Kidney (tissue), 14 donors: ENCODE data around the gene PKD1. TPM values are rescaled to one million over a fixed set of nuclear protein-coding genes. Genes with fewer than 3 reads are reported as not detected.

Source experiments
- DNase-seq, 5 donors: peaks; one replicate each; pipeline ENCODE4 v3.0.0-alpha.2; 2013 to 2020
- FAIRE-seq: peaks from 2 replicates; lab custom pipeline; 2012; peaks lifted over from hg19 to GRCh38; lab: Jason Lieb, UNC
- H3K27ac ChIP-seq, 2 donors: one replicate each; pipeline ENCODE4 v1.7.0; 2013; ENCODE audit warnings: low read depth in 2 of 2, low read length in 2 of 2, inconsistent platforms in 1 of 2
- H3K27me3 ChIP-seq: one replicate; pipeline ENCODE4 v1.7.1; 2013; ENCODE audit warnings: low read length, inconsistent platforms; ENCODE audit not compliant: control insufficient read depth, insufficient read depth
- H3K36me3 ChIP-seq, 3 donors: one replicate each; pipeline versions ENCODE4 v1.7.0 to v1.7.1; 2013; ENCODE audit warnings: low read length in 3 of 3, control low read depth in 1 of 3, inconsistent platforms in 1 of 3; ENCODE audit not compliant: insufficient read depth in 3 of 3, control insufficient read depth in 2 of 3
- H3K4me1 ChIP-seq, 3 donors: one replicate each; pipeline versions ENCODE4 v1.7.0 to v1.7.1; 2013; ENCODE audit warnings: low read length in 3 of 3, inconsistent platforms in 1 of 3, low read depth in 1 of 3; ENCODE audit not compliant: control insufficient read depth in 2 of 3, insufficient read depth in 2 of 3
- H3K4me3 ChIP-seq, 3 donors: one replicate each; pipeline versions ENCODE4 v1.7.0 to v1.8.1; 2013; ENCODE audit warnings: low read length in 3 of 3, control low read depth in 1 of 3, inconsistent platforms in 1 of 3
- H3K9ac ChIP-seq, 3 donors: one replicate each; pipeline versions ENCODE4 v1.7.0 to v1.7.1; 2013; ENCODE audit warnings: low read length in 3 of 3, control low read depth in 1 of 3, inconsistent platforms in 1 of 3
- H3K9me3 ChIP-seq, 3 donors: one replicate each; pipeline versions ENCODE4 v1.7.0 to v1.7.1; 2013; ENCODE audit warnings: low read length in 3 of 3, control low read depth in 1 of 3, inconsistent platforms in 1 of 3; ENCODE audit not compliant: control insufficient read depth in 2 of 3, insufficient read depth in 1 of 3
- CTCF ChIP-seq: IDR thresholded peaks from 3 replicates; pipeline ENCODE4 v1.5.1; 2012; ENCODE audit warnings: mild to moderate bottlenecking, moderate library complexity, borderline replicate concordance; ENCODE audit not compliant: insufficient read depth; ENCODE audit errors: extremely low read depth
- intact Hi-C: fragments of 100-400 bp; cut with DNase I; formaldehyde crosslinking; loops from one replicate; pipeline ENCODE4 v1.11.1; 2022
- polyA plus RNA-seq: library from polyadenylated mRNA; stranded (reverse); fragments of 350-450 nt; fragmentation: Illumina TruSeq; extraction: RNeasy Lipid Tissue Mini Kit (QIAGEN cat#74804); gene quantifications from one replicate; pipeline ENCODE4 v1.2.3, GENCODE V29; 2014; ENCODE audit warnings: low read depth, low replicate concordance; ENCODE audit not compliant: insufficient read depth
- total RNA-seq: library from RNA; stranded (reverse); fragmentation: NEBNext Ultra II Directional; extraction: Animal tissue kit (Norgen Biotek cat#: 25700); gene quantifications from one replicate; pipeline ENCODE4 v1.2.1, GENCODE V29; 2021
- donor health status: control.
- donor health status: control.
- donor health status: control.
- donor health status: control.
- donor health status: control.
- donor health status: DM: yes; HTN: yes; CAD: no.
- donor health status: Normal renal cell carcinoma (clear cell type).

The PKD1 gene
- total and polyA plus RNA-seq, 2 donors from 2014 or later, result 16.2 to 88.3 TPM

GRCh38 chr16:2063861-2064260 lies 71.8 kb downstream of the PKD1 start:
- no peak overlapping the region for H3K9ac ChIP-seq
- peaks cover 2 to 36% (median 17%) of the 10 kb centered on the region in 3 donors for H3K36me3 ChIP-seq
- H3K4me1 ChIP-seq, result no peaks in the 10 kb centered on the region
- no peak overlapping the region for H3K4me3 ChIP-seq
- no peaks in the 10 kb centered on the region for H3K27me3 ChIP-seq
- no peak for TF ChIP-seq CTCF
- no peak for DNase-seq
- intact Hi-C loops, result no loop called here
- no peak for FAIRE-seq
- no peak overlapping the region for H3K27ac ChIP-seq
- no peaks in the 10 kb centered on the region for H3K9me3 ChIP-seq

GRCh38 chr16:2062801-2063200 lies 72.9 kb downstream of the PKD1 start:
- Histone ChIP-seq H3K27ac (no peak overlapping the region), H3K9ac (no peak overlapping the region), H3K27me3 (no peaks in the 10 kb centered on the region), H3K4me3 (no peak overlapping the region), H3K36me3 (peaks cover 2 to 32% (median 17%) of the 10 kb centered on the region in 3 donors), H3K9me3 (no peaks in the 10 kb centered on the region), H3K4me1 (no peaks in the 10 kb centered on the region)
- no peak for FAIRE-seq
- intact Hi-C loops, result no loop called here
- no peak for TF ChIP-seq CTCF
- DNase-seq, result no peak

- FAIRE-seq, result no peak
- no peaks in the 10 kb centered on the region for H3K4me1 ChIP-seq
- H3K9me3 ChIP-seq, result no peaks in the 10 kb centered on the region
- no peak overlapping the region for H3K4me3 ChIP-seq
- H3K36me3 ChIP-seq, result peaks cover 2 to 33% (median 22%) of the 10 kb centered on the region in 3 donors
- intact Hi-C loops, result no loop called here
- DNase-seq, result no peak
- no peaks in the 10 kb centered on the region for H3K27me3 ChIP-seq
- no peak for TF ChIP-seq CTCF
- no peak overlapping the region for H3K9ac ChIP-seq
- H3K27ac ChIP-seq, result no peak overlapping the region
Observed at GRCh38 chr16:2061526-2061925, 74.2 kb downstream of the PKD1 start.

GRCh38 chr16:2061023-2061422 lies 74.7 kb downstream of the PKD1 start:
- peaks cover 0 to 29% (median 22%) of the 10 kb centered on the region in 3 donors for H3K36me3 ChIP-seq
- H3K4me3 ChIP-seq, result no peak overlapping the region
- no peak overlapping the region for H3K27ac ChIP-seq
- no peak for DNase-seq
- no peaks in the 10 kb centered on the region for H3K9me3 ChIP-seq
- intact Hi-C loops, result no loop called here
- no peaks in the 10 kb centered on the region for H3K27me3 ChIP-seq
- no peak for TF ChIP-seq CTCF
- no peak for FAIRE-seq
- no peaks in the 10 kb centered on the region for H3K4me1 ChIP-seq
- H3K9ac ChIP-seq, result no peak overlapping the region
